HL-60 (cell line): ENCODE data around the gene RIOK3.
"Not testable (repeated sequence)": the region's sequence is repeated elsewhere in the genome, so short reads cannot be mapped to it uniquely, and the experiment has no call there.

Source experiments
- DNase-seq, 2 experiments: peaks; one replicate each; pipeline ENCODE4 v3.0.0-alpha.2; 2010 to 2020; ENCODE audit warnings: low read depth in 1 of 2, low spot score in 1 of 2
- H3K27ac ChIP-seq: fragments of 250-450 bp; sonication (Bioruptor Pico); replicated peaks from 2 replicates; pipeline ENCODE4 v1.5.1; 2020; ENCODE audit warnings: mild to moderate bottlenecking, moderate library complexity
- H3K27me3 ChIP-seq: fragments of 250-450 bp; sonication (Bioruptor Pico); 2 replicates; pipeline ENCODE4 v1.5.1; 2021; ENCODE audit warnings: mild to moderate bottlenecking, moderate library complexity; ENCODE audit not compliant: insufficient read depth, poor library complexity, severe bottlenecking
- H3K4me3 ChIP-seq: replicated peaks from 2 replicates; pipeline ENCODE4 v1.5.1; 2011; ENCODE audit warnings: mild to moderate bottlenecking, control low read depth, low read length; ENCODE audit not compliant: insufficient read depth
- CTCF ChIP-seq: IDR thresholded peaks from one replicate; pipeline ENCODE4 v1.5.1; 2011; ENCODE audit warnings: low read length, control low read depth, inconsistent platforms; ENCODE audit not compliant: insufficient read depth
- GABPA ChIP-seq: IDR thresholded peaks from 2 replicates; pipeline ENCODE4 v1.6.1; 2012; ENCODE audit warnings: low read depth
- POLR2AphosphoS5 ChIP-seq: IDR thresholded peaks from 2 replicates; pipeline ENCODE4 v1.6.1; 2012; ENCODE audit warnings: low read depth
- SPI1 ChIP-seq: IDR thresholded peaks from 2 replicates; pipeline ENCODE4 v1.6.1; 2012; ENCODE audit warnings: low read depth, mild to moderate bottlenecking, borderline replicate concordance
- TF ChIP-seq, protein P1 (sequence below): IDR thresholded peaks from 2 replicates; pipeline ENCODE4 v1.6.1; 2012; ENCODE audit warnings: low read depth; ENCODE audit not compliant: insufficient replicate concordance

RIOK3 gene

DNA sequence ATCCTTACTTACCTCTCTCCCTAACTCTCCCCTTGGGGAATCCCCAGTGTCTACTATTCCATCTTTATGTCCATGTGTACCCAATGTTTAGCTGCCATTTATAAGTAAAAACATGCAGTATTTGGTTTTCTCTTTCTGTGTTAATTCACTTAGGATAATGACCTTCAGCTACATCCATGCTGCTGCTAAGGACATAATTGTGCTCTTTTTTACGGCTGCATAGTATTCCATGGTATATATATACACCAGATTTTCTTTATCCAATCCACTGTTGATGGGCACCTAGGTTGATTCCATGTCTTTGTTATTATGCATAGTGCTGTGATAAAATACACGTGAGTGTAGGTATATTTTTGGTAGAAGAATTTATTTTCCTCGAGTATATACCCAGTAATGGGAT, 24.3 kb upstream of the RIOK3 start:
- DNase-seq: no peak
- Histone ChIP-seq H3K4me3 (no peak overlapping the region), H3K27ac (no peak overlapping the region), H3K27me3 (no peaks in the 10 kb centered on the region)
- TF ChIP-seq GABPA: no peak
- TF ChIP-seq CTCF: no peak
- no peak for TF ChIP-seq SPI1
- TF ChIP-seq POLR2AphosphoS5: no peak
- TF ChIP-seq, protein P1, sequence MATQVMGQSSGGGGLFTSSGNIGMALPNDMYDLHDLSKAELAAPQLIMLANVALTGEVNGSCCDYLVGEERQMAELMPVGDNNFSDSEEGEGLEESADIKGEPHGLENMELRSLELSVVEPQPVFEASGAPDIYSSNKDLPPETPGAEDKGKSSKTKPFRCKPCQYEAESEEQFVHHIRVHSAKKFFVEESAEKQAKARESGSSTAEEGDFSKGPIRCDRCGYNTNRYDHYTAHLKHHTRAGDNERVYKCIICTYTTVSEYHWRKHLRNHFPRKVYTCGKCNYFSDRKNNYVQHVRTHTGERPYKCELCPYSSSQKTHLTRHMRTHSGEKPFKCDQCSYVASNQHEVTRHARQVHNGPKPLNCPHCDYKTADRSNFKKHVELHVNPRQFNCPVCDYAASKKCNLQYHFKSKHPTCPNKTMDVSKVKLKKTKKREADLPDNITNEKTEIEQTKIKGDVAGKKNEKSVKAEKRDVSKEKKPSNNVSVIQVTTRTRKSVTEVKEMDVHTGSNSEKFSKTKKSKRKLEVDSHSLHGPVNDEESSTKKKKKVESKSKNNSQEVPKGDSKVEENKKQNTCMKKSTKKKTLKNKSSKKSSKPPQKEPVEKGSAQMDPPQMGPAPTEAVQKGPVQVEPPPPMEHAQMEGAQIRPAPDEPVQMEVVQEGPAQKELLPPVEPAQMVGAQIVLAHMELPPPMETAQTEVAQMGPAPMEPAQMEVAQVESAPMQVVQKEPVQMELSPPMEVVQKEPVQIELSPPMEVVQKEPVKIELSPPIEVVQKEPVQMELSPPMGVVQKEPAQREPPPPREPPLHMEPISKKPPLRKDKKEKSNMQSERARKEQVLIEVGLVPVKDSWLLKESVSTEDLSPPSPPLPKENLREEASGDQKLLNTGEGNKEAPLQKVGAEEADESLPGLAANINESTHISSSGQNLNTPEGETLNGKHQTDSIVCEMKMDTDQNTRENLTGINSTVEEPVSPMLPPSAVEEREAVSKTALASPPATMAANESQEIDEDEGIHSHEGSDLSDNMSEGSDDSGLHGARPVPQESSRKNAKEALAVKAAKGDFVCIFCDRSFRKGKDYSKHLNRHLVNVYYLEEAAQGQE: no peak

- DNase-seq, H3K27ac ChIP-seq, H3K4me3 ChIP-seq, H3K27me3 ChIP-seq: not testable (repeated sequence)
Observed at GRCh38 chr18:23429538-23429937, 23.5 kb upstream of the RIOK3 start.

DNA sequence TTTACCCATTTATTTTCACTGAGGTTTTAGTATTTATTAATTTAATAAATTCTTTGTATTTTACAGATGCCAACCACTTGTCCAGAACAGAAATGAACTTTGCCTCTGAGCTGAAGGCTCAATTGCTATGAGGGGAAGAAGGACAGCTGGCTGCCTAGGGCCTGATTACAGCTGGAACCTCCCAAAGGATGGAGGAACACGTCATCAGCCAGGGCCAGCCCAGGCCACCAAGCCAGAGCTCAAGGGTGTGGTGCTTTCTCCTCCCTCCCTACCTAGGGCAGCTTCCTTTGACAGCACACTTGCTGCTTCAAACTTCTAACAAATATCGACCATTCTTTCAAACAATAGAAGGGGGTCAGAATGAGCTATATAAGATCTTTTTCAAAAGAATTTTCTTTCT, 19.7 kb upstream of the RIOK3 start:
- no peak for DNase-seq
- H3K4me3 ChIP-seq: no peak overlapping the region
- TF ChIP-seq, protein P1: no peak
- no peak for TF ChIP-seq SPI1
- no peak for TF ChIP-seq POLR2AphosphoS5
- no peak for TF ChIP-seq CTCF
- TF ChIP-seq GABPA: no peak
- no peaks in the 10 kb centered on the region for H3K27me3 ChIP-seq
- no peak overlapping the region for H3K27ac ChIP-seq

GRCh38 chr18:23437357-23438045, 15.6 kb upstream of the RIOK3 start:
- H3K27me3 ChIP-seq: no peaks in the 10 kb centered on the region
- DNase-seq: peak; percentile 54 to 83
- H3K27ac ChIP-seq: peak overlapping the region; percentile 23; the same call in 1 of the 2 replicates
- peak overlapping the region; percentile 68 for H3K4me3 ChIP-seq
- TF ChIP-seq CTCF (no peak), SPI1 (no peak), GABPA (no peak), POLR2AphosphoS5 (no peak)
- TF ChIP-seq, protein P1: no peak
